ENCODE results near the gene BCR.
A peak's percentile ranks its signal among the peaks of the same experiment; 100 is the strongest.

BCR gene

GRCh38 chr22:23263651-23264555, 83.6 kb downstream of the BCR start:
- peak; percentile 10 for DNase-seq (ENCODE audit: low read depth)

- no peak for DNase-seq (ENCODE audit: low read depth)
Measured at GRCh38 chr22:23264610-23265367, 84.5 kb downstream of the BCR start.

- DNase-seq (ENCODE audit: low read depth), result no peak
Measured at GRCh38 chr22:23265368-23265700, 85.0 kb downstream of the BCR start.

- no peak for DNase-seq (ENCODE audit: low read depth)
Measured at GRCh38 chr22:23266780-23267179, 86.5 kb downstream of the BCR start.

GRCh38 chr22:23267226-23268043, 87.1 kb downstream of the BCR start:
- DNase-seq (ENCODE audit: low read depth), result no peak

GRCh38 chr22:23268139-23268712, 87.9 kb downstream of the BCR start:
- DNase-seq (ENCODE audit: low read depth), result no peak

- no peak for DNase-seq (ENCODE audit: low read depth)
Measured at GRCh38 chr22:23268877-23269276, 88.6 kb downstream of the BCR start.

- DNase-seq (ENCODE audit: low read depth), result no peak
Measured at GRCh38 chr22:23269441-23270211, 89.3 kb downstream of the BCR start.

GRCh38 chr22:23270212-23270733, 90.0 kb downstream of the BCR start:
- DNase-seq (ENCODE audit: low read depth), result no peak

- no peak for DNase-seq (ENCODE audit: low read depth)
Measured at GRCh38 chr22:23270798-23271596, 90.7 kb downstream of the BCR start.

- DNase-seq (ENCODE audit: low read depth), result no peak
Measured at GRCh38 chr22:23271597-23271908, 91.2 kb downstream of the BCR start.

GRCh38 chr22:23272371-23272770, 92.1 kb downstream of the BCR start:
- no peak for DNase-seq (ENCODE audit: low read depth)

- no peak for DNase-seq (ENCODE audit: low read depth)
Measured at GRCh38 chr22:23272834-23273233, 92.5 kb downstream of the BCR start.

- no peak for DNase-seq (ENCODE audit: low read depth)
Measured at GRCh38 chr22:23273445-23274145, 93.3 kb downstream of the BCR start.

GRCh38 chr22:23274146-23274526, 93.8 kb downstream of the BCR start:
- no peak for DNase-seq (ENCODE audit: low read depth)

- DNase-seq (ENCODE audit: low read depth), result no peak
Measured at GRCh38 chr22:23274891-23275694, 94.8 kb downstream of the BCR start.

- DNase-seq (ENCODE audit: low read depth), result no peak
Measured at GRCh38 chr22:23275751-23276150, 95.4 kb downstream of the BCR start.

GRCh38 chr22:23276656-23277582, 96.6 kb downstream of the BCR start:
- no peak for DNase-seq (ENCODE audit: low read depth)
